Cardiac fibroblast (primary cell): ENCODE results near the gene CRPPA.

Experiments used
- DNase-seq, 2 donors: peaks; one replicate each; pipeline versions ENCODE4 v3.0.0 to v3.0.0-alpha.2; 2010; ENCODE audit warnings: low read depth in 2 of 2
- H3K4me3 ChIP-seq, 2 donors: replicated peaks in 1 of 2; 1 replicate in 1 of 2; 2 replicates in 1 of 2; pipeline ENCODE4 v1.5.1; 2011; ENCODE audit warnings: low read depth in 2 of 2, low read length in 2 of 2, mild to moderate bottlenecking in 2 of 2, moderate library complexity in 1 of 2
- TF ChIP-seq, protein P1 (sequence below): IDR thresholded peaks from one replicate; pipeline ENCODE4 v1.5.1; 2011; ENCODE audit warnings: low read depth, mild to moderate bottlenecking, low read length, inconsistent platforms

CRPPA gene

DNA sequence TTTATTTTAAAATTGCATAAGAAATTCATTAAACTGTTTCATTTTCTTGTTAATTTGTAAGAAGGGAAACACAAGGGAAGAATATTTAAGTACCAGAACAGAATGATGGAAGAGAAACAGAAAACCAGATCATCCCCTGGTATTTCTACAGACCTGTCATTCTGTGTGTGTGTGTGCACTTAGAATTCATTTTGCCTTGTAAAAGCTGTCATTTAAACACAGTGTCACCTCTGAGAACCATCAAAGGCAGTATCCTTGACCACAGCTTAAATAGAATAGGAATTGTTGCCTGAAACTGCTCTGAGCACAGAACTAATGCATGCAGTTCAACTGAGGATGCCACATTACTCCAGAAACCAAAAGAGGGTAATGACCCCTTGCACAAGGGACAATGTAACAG, 6.8 kb upstream of the CRPPA start:
- DNase-seq, result no peak
- TF ChIP-seq, protein P1, sequence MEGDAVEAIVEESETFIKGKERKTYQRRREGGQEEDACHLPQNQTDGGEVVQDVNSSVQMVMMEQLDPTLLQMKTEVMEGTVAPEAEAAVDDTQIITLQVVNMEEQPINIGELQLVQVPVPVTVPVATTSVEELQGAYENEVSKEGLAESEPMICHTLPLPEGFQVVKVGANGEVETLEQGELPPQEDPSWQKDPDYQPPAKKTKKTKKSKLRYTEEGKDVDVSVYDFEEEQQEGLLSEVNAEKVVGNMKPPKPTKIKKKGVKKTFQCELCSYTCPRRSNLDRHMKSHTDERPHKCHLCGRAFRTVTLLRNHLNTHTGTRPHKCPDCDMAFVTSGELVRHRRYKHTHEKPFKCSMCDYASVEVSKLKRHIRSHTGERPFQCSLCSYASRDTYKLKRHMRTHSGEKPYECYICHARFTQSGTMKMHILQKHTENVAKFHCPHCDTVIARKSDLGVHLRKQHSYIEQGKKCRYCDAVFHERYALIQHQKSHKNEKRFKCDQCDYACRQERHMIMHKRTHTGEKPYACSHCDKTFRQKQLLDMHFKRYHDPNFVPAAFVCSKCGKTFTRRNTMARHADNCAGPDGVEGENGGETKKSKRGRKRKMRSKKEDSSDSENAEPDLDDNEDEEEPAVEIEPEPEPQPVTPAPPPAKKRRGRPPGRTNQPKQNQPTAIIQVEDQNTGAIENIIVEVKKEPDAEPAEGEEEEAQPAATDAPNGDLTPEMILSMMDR, result no peak
- no peak overlapping the region for H3K4me3 ChIP-seq

DNA sequence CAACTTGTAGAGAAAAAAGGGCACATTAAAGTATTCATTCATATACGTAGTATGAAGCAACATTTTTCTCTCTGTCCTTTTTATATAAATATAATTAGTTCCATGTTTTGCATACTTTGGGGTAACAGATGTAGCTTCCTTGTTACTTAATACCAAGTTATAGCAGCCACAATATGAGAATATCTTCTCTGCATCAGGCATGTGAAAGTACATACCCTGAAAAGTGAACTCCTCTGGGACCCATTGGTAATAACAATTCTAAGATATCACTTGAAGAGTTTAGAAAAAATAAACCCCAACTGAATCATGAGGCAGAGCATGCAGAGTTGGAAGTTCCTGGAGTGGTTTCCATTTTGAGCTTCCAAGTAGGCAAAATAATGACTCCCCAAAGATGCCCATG, 2.4 kb upstream of the CRPPA start:
- H3K4me3 ChIP-seq, result no peak overlapping the region
- TF ChIP-seq, protein P1, result no peak
- DNase-seq, result no peak

DNA sequence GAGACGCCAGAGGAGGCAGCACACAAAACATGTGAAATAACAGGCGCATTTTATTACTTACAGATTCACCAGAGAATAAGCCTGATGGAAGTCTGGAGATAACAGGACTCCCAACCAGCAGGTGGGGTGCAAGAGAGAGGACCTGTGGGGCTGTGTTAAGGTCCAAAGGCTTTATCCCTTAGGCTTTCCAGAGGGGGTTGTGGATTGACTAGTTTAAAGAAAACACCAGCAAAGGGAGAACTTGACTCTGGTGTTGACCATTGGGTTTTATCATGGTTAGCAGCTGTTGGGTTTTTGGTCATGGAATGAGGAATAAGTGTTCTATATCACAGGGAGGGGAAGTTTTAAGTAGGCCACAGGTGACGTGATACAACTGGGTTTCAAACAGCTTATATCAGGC, 1.6 kb upstream of the CRPPA start:
- no peak overlapping the region for H3K4me3 ChIP-seq
- no peak for DNase-seq
- TF ChIP-seq, protein P1, result no peak

DNA sequence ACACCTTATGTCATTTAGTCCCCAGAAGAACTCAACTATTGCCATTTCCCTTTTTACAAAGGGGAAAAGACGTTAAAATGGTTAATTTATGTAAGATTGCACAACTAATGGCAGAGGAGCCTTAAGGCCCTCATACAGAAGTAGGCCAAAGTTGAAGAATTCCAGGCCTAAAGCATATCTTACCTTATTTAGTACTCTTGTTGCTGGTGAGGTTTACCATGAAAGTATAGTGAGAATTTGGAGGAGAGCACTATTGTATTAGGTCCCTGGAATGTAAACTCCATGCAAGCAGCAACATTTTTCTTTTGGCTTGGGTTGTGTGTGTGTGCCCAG, 731 bp upstream of the CRPPA start:
- DNase-seq, result peak; percentile 35 to 53
- H3K4me3 ChIP-seq, result no peak overlapping the region
- TF ChIP-seq, protein P1, result no peak

DNA sequence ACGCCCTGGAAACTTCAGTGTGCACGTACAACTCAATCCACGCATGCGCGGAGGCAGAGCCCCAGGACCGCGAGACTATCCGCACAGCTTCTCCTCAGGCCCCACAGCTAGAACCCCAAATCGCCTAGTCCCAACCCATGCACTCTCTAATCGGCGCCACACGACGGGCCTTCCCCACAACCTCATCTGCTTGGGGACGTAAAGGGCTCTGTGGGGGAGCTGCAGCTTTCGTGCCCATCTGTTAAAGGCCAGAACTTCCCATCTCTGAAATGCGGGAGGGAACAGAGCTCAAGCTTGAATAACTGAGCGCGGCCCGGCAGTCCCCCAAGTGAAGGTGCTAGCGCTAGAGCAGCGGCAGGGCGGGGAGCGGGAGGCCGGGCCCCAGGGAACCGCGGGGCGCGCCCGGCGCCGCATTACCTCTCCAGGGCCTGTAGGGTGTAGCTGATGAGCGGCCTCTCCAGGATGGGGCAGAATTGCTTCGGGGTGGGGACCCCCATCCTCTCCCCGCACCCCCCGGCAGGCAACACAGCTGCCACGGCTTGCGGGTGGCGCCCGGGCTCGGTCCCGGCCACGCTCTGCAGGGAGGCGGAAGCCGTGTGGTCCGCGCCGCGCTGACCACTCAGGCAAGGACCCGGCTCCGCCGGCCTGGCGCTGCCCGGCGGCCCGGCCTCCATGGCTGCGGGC, 547 bp downstream of the CRPPA start:
- TF ChIP-seq, protein P1, result peak; percentile 5
- peak overlapping the region; percentile 48 to 49 for H3K4me3 ChIP-seq

DNA sequence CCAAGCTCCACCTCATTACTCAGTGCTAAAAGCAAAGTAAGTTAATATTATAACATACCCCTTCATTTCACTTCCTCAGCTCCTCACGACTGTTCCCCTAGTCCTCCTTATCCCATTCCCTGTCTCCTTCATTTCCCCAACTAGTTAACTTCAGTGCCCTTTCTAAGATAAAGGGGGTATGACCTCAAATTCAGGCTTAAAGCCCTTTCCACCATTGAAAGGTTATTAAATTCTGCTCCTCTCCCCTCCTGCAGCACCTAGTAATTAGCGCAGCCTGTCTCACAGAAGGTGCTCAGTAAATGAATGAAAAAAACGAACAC, 1.0 kb downstream of the CRPPA start:
- TF ChIP-seq, protein P1, result no peak
- H3K4me3 ChIP-seq, result peak overlapping the region; percentile 48 to 49
- DNase-seq, result no peak

More for the DNA sequence above, 547 bp downstream of the CRPPA start:
- DNase-seq, result peak; percentile 90 to 92

DNA sequence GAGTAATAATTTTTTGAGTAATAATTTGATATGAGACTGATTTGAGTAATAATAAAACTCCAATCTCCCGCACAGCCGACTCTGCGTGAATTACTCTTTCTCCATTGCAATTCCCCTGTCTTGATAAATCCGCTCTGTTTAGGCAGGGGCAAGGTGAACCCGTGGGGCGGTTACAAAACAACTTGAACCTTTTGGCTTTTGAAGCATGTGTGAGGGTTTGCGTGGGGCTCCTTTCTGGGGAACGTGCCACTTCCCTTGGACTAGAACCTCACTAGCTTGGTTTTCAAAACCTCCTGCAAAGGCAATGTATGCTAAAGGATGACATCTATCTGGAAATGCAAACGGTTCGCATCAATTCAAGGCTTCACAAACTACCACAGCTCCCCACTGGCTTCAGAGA, 1.5 kb downstream of the CRPPA start:
- no peak for DNase-seq
- TF ChIP-seq, protein P1, result no peak
- peak overlapping the region in 1 of 2 donors; percentile 48 for H3K4me3 ChIP-seq
